ENCODE results near the gene F2. TPM values are rescaled to one million over a fixed set of nuclear protein-coding genes. Genes with fewer than 3 reads are reported as not detected.
A peak's percentile ranks its signal among the peaks of the same experiment; 100 is the strongest.

F2 gene
- total and polyA plus RNA-seq, 2 of the 13 experiments (the other 11 are each of a cell fraction or from before 2014, with no cell fraction given) = 330 to 801 TPM

DNA sequence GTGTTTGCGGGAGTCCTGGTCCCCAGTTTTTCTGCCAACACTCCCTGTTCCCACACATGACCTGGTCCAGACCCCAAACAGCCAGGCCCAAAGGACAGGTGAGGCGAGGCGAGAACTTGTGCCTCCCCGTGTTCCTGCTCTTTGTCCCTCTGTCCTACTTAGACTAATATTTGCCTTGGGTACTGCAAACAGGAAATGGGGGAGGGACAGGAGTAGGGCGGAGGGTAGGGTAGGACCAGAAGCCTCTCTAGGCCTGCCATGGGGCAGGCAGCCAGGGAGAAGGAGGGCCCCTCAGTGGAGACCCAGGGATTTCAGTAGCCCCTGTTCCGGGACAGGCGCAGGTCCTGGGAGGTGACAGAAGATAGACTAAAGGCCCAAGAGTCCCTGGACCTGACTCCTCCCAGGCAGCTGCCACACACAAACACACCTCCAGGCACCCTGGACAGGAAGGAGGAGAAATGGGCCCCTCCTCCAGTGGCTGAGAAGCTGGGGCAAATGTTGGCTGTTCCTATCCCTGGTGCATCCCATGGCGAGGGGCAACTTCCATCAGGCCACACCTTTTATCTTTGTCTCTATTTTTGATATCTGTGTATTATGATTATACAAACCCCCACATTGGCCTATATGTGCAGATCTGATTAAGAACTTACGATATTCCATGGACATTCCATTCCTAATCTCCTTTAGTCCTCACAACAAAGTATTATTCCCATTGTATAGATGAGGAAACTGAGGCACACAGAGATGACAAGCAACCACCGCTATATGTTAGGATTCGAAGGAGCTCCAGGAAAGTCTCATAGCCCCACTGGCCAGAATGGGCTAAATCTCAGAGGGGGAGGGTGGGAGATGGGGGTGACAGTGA lies 626 bp upstream of the F2 start (continued):
- TF ChIP-seq, protein P1, sequence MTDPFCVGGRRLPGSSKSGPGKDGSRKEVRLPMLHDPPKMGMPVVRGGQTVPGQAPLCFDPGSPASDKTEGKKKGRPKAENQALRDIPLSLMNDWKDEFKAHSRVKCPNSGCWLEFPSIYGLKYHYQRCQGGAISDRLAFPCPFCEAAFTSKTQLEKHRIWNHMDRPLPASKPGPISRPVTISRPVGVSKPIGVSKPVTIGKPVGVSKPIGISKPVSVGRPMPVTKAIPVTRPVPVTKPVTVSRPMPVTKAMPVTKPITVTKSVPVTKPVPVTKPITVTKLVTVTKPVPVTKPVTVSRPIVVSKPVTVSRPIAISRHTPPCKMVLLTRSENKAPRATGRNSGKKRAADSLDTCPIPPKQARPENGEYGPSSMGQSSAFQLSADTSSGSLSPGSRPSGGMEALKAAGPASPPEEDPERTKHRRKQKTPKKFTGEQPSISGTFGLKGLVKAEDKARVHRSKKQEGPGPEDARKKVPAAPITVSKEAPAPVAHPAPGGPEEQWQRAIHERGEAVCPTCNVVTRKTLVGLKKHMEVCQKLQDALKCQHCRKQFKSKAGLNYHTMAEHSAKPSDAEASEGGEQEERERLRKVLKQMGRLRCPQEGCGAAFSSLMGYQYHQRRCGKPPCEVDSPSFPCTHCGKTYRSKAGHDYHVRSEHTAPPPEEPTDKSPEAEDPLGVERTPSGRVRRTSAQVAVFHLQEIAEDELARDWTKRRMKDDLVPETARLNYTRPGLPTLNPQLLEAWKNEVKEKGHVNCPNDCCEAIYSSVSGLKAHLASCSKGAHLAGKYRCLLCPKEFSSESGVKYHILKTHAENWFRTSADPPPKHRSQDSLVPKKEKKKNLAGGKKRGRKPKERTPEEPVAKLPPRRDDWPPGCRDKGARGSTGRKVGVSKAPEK (CRISPR knock-in tag; IDR thresholded peaks at IDR 0.05; ENCODE audit: borderline replicate concordance) = no peak; the same call in 1 of the 2 replicates
- TF ChIP-seq CHCHD3 (CRISPR knock-in tag; IDR thresholded peaks at IDR 0.05) (no peak), KDM1A (CRISPR knock-in tag; IDR thresholded peaks at IDR 0.05) (peak; percentile 93), ZNF816 (CRISPR knock-in tag; IDR thresholded peaks at IDR 0.05; ENCODE audit: borderline replicate concordance) (no peak; the same call in 1 of the 2 replicates), ZBTB3 (CRISPR knock-in tag; IDR thresholded peaks at IDR 0.05; ENCODE audit: borderline replicate concordance, low read depth) (peak; percentile 51; the same call in 1 of the 2 replicates), ZBTB2 (CRISPR knock-in tag; IDR thresholded peaks at IDR 0.05; ENCODE audit: low read depth) (no peak; the same call in none of the 2 replicates), HNRNPL (IDR thresholded peaks at IDR 0.05; ENCODE audit: low read depth, low read length) (peak; percentile 63; the same call in 1 of the 2 replicates), XBP1 (CRISPR knock-in tag; IDR thresholded peaks at IDR 0.05) (peak; percentile 78; the same call in 1 of the 2 replicates), ZFP41 (CRISPR knock-in tag; IDR thresholded peaks at IDR 0.05; ENCODE audit: borderline replicate concordance) (no peak), RBM22 (optimal IDR thresholded peaks at IDR 0.05; ENCODE audit: low read length) (no peak), POLR2AphosphoS5 (IDR thresholded peaks at IDR 0.05; ENCODE audit: low read depth, low read length) (peak; percentile 72), PHF20 (CRISPR knock-in tag; IDR thresholded peaks at IDR 0.05) (peak; percentile 21; the same call in 1 of the 2 replicates), TP53 (CRISPR knock-in tag; conservative IDR thresholded peaks at IDR 0.05) (no peak), RBFOX2 (IDR thresholded peaks at IDR 0.05; ENCODE audit: low read depth, low read length) (no peak), NR2F2 (IDR thresholded peaks at IDR 0.05; ENCODE audit: borderline replicate concordance, low read depth) (peak; percentile 92), AKAP8 (CRISPR knock-in tag; IDR thresholded peaks at IDR 0.05) (no peak)
- TF ChIP-seq, protein P2, sequence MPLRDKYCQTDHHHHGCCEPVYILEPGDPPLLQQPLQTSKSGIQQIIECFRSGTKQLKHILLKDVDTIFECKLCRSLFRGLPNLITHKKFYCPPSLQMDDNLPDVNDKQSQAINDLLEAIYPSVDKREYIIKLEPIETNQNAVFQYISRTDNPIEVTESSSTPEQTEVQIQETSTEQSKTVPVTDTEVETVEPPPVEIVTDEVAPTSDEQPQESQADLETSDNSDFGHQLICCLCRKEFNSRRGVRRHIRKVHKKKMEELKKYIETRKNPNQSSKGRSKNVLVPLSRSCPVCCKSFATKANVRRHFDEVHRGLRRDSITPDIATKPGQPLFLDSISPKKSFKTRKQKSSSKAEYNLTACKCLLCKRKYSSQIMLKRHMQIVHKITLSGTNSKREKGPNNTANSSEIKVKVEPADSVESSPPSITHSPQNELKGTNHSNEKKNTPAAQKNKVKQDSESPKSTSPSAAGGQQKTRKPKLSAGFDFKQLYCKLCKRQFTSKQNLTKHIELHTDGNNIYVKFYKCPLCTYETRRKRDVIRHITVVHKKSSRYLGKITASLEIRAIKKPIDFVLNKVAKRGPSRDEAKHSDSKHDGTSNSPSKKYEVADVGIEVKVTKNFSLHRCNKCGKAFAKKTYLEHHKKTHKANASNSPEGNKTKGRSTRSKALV (CRISPR knock-in tag; IDR thresholded peaks at IDR 0.05) = 0 out of 2 replicates have a peak, but pooled peaks have one; percentile 48
- TF ChIP-seq, protein P3, sequence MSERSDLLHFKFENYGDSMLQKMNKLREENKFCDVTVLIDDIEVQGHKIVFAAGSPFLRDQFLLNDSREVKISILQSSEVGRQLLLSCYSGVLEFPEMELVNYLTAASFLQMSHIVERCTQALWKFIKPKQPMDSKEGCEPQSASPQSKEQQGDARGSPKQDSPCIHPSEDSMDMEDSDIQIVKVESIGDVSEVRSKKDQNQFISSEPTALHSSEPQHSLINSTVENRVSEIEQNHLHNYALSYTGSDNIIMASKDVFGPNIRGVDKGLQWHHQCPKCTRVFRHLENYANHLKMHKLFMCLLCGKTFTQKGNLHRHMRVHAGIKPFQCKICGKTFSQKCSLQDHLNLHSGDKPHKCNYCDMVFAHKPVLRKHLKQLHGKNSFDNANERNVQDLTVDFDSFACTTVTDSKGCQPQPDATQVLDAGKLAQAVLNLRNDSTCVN (CRISPR knock-in tag; IDR thresholded peaks at IDR 0.05; ENCODE audit: borderline replicate concordance) = no peak
